Measurements from ENCODE around the gene ITGA6.
"Not testable (repeated sequence)": the region's sequence is repeated elsewhere in the genome, so short reads cannot be mapped to it uniquely, and the experiment has no call there.

Gene ITGA6

DNA sequence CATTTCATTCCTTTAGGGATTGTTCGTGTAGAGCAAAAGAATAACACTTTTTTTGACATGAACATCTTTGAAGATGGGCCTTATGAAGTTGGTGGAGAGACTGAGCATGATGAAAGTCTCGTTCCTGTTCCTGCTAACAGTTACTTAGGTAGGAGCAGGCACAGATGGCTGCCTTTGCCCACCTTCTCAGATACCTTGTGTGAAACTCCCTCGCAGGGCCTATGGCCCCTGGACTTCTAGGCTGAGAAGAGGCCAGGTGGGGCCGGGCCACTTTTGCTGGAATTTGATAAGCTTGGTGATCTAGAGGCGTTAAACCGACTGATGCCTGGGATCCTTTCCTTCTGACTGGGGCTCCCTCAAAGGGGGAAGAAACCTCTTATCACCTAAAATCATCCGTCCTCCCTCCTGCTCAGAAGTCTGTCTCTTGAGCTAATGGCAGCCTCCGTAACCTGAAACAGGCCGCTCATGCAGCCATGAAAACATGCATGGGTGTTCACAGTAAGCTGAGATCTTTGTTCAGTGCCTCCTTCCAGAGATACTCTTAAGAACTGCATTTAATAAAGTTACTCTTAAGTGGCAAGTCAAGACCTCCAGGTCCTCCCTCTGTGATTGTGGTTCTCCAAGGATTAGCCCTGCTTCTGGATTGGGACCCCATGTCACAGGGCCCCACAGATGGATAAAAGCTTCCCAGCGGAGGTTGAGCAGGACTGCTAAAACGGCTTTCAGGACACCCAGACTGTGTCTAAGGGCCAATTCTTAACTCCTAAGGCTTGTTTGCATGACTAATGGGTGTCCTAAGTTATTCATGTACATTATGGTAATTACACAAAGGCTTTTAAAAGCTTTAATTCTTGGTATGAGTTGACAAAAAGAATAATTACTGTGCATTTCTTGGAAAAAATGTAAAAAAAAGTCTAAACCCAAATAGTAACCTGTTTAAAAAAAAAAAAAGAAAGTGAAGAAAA lies 43.9 kb downstream of the ITGA6 start:
- DNase-seq: no peak

DNA sequence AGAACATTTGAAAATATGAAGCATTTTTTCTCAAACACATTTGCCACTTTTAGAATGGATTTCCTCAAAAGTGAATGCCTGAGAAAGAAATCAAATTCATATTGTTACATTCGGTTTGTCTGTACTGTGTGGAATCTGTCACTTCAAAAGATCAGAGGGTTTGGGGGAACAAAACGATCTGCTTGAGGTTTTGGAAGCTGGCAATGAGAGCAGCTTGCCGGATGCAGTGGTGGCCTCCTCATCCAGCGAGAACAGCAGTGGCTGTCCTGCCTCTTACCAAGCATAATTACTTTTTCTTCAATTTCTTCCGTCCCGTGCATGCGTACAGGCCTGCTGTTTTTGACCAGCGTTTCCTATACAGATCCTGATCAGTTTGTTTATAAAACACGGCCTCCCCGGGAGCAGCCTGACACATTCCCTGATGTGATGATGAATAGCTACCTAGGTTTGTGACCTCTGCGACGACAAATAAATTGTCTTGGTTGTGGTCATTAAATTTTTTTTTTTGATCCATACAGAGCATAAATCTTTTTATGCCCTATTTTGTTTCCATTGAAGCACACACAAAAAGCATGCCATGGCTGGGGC lies 45.2 kb downstream of the ITGA6 start:
- DNase-seq: no peak

DNA sequence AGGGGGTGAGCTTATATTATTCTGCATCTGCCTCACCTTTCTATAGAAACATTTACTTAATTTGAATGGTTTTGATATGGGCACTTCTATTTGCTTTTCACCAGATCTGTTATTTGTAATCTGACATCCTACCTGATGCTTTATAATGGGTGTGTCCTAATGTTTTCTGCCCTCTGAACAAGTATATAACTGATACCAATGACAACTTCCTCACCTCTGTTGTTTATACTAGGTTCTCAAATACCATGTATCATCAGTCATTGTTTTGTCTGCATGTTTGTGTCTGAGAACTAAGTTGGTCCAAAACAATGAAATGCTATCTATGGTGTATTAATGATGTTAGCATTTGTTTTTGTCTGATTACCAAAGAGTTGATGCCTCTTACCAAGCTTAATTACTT lies 45.8 kb downstream of the ITGA6 start:
- no peak for DNase-seq

DNA sequence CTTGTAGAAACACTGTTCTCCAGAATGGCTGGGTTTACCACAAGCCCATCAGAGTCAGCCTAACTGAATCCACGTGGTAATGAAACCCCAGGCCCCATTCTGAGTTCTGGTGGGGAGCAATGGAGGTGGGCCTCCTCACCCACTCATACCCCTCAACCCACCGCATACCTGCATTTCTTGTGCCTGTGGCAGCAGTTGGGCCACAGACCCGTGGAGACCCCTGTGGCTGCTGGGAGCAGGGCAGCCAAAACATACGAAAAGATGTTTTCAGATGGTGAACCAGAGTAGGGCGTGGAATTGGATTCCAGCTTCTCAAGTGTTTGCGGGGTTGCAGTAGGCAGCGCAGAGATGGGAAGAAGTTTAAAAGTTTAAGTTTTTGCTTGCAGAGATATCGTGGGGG lies 51.0 kb downstream of the ITGA6 start:
- no peak for DNase-seq

DNA sequence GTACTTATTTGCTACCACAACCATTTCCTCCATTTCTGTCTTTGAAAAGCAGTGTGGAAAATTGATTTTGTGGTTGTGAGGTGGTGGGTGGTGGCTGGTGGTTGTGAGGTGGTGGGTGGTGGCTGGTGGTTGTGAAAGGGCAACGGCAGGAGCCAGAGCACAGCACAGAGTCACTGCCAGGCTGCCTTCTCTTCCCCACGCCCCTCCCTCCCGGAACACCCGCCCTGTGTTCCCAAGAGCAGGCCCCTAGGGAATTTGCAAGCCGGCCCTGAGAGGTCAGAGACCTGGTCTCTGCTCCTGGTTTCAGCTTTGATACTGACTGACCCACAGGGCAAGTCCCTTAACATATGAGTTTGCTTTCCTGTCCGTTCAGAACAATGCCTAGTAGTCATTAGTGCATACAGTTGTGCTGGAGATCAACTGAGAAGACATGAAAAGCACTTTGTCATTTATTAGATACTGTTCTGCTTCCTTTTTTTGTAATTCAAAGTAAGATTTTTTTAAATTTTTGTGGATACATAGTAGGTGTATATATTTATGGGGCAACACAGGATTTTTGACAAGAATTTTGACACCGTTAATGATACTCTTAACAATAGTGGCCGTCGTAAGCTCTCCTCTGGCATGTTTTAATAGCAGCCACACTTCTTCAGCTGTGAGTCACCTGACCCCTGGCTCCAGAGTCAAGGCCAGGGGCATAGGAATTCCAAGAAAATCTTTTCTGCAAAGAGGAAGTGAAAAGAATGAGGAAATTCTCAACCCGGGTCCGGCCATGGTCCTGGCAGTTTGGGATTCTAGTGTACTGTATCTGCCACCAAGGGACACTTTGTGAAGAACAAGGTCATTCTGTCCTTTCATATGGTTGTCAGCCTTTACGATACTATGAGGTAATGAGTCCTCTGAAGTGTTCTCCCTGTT lies 53.2 kb downstream of the ITGA6 start:
- no peak for DNase-seq

DNA sequence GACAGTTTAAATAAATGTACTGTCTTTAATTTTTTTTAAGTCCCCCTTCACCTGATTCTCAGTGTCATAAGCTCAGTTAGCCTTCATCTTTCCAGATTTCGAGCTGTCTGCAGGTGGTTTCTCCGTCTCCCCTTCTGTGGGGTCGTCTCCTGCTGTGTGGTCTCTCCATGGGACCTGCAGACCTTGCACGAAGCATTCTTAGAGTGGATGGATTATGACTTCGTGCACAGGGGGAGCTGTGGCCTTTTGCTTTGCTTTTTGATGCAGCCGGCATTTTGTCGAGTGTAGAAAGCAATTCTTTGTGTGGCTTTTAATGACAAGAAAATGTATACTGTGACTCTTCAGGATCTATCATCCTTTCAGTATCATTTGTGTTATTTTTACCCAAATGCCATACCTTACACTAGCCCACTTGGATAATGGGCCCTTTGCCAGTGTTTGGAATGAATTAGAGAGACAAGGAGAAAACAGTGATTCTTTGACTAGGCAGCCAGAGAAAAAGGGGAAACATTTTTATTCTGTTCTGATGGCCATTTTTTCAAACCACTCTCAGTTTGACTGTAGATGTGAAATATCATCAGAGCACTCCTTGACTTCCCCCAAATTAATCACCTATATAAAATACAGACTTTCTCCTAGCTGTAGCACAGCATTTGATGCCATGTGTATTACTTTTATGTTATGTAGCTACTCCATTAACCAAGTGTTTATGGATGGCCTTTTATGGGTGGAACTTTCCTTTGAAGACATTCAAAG lies 54.3 kb downstream of the ITGA6 start:
- DNase-seq: no peak

DNA sequence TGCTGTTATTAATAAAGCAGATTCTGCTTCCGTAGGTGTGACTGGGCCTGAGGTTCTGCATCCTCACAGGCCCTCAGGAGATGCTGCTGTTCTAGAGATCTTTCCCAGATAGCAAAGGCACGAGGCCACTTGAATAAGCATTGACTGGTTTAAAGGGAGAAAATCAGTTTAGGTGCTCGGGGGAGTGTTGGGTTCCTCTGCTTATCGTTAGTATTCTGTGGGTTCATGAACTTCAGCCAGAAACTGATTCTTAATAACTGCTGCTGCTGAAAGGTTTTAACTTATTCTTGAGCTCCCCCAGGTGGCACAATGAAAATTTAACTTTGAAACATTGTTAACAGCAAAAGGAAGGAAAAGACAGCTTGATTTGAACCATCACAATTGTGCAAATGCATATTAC lies 56.9 kb downstream of the ITGA6 start:
- peak; percentile 16 for DNase-seq

DNA sequence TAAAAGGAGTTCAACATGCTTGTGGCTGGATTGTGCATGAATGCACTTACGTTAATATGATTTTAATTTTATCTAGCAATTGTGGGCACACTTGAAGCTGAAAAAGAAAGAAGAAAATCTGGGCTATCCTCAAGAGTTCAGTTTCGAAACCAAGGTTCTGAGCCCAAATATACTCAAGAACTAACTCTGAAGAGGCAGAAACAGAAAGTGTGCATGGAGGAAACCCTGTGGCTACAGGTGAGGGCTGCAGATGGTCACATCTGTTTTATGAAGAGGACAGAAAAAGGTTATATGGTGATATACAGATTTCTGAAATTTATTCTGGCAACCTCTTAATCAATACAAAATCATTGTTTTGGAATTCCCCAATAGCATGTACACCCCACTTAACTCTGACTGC lies 57.3 kb downstream of the ITGA6 start:
- DNase-seq: no peak

DNA sequence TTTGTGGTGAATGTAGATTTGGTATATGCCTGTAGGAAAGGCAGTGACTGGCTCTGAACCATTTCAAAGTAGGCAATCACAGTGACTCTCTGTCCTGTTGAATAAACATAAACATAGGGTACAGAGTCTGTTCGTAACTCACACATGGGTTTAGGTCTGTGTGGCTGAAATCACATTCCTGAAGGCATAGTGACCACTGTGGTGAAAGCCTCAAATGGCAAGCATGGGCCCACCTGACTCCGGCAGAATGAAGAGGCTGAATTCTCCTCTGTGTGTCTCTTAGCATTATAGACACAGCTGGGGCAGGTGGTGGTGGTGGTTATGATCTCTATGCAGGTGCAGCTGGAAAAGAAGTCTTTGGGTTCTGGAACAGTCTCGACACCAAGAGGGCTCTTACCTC lies 61.2 kb downstream of the ITGA6 start:
- no peak for DNase-seq

DNA sequence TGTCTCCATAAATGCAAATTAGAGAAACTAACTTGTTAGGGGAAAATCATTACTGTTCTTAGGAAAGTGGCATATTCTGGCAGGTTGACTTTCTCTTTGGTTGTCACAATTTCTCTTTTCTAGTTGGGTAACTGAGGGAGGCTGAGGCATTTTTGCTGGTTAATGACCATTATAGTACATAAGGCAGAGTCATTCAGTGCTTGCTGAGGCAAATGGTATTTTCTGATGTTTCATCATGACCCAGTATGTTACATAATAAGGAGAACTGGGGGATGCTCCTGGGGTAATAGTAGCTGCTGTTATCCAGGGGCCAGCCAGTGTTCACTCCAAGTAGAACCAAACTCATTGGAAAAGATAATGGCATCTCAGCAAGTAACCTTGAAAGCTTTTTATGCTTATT lies 62.3 kb downstream of the ITGA6 start:
- DNase-seq: no peak

DNA sequence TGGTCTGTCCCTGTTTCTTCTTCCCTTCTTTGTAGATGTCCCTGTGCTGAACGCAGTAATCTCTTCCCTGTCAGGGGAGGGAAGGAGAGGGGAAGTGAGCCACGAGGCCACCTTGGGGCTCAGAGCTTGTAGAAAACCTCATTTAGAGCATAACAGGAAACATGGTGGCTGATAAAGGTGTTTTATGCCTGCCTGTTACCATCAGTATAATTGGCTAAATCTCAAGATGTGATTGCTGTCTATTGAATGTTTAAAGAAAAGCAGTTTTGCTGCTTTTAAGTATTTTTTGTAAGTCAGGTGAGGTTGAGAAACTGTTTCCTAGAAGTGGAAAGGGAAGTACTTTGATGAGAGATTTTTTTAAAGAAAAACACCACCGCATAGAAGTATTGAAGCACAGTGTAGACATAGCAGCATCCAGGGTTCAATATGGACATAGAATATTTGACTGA lies 68.8 kb downstream of the ITGA6 start:
- no peak for DNase-seq

DNA sequence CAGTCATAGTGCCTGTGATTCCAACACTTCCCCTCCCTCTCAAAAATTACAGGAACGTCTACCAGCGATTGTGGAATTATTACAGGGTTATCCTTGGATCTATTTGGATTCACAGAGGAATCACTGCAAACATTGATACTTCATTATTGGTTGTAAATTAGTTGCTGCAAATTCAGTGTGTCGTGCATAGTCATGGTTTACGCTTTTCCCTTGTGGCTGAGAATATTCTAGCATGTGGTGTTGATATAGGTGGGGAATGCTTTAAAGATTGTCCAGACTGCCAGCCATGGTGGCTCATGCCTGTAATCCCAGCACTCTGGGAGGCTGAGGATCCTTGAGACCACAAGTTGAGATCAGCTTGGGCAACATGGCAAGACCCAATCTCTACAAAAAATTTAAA lies 79.8 kb downstream of the ITGA6 start:
- no peak for DNase-seq

DNA sequence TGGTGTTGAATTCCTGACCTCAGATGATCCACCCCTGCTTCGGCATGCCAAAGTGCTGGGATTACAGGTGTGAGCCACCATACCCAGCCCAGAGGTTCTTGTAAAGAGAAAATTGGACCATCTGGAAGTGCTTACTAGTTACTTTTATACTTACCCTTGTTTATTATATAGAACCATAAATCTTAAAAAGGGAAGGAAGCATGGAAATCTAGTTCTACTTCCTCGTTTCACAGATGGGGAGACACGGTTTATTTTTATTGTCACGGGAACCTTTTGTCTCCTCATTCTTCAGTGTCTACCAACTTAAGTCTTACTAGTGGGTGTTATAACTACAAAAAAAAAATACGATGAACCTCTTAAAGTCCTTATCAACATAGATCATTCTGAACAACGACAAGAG lies 82.7 kb downstream of the ITGA6 start:
- DNase-seq: no peak

DNA sequence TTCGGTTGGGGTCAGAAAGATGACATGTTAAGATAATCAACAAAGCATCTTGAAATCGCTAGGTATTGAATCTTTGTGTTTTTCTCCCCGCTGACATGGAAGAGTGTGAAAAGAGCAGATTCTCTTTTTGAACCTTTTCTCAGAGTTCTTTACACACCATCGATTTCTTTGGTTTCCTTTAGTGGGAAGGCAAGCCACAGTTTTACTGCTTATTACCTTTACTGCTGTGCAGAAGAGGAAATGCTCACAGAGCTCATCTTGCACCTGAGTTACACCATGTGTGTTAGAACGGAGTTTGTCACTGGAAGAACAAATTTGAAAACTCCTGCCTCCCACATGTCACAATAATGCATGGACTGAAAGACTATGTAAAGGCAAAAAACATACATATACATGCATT lies 83.2 kb downstream of the ITGA6 start:
- DNase-seq: no peak

DNA sequence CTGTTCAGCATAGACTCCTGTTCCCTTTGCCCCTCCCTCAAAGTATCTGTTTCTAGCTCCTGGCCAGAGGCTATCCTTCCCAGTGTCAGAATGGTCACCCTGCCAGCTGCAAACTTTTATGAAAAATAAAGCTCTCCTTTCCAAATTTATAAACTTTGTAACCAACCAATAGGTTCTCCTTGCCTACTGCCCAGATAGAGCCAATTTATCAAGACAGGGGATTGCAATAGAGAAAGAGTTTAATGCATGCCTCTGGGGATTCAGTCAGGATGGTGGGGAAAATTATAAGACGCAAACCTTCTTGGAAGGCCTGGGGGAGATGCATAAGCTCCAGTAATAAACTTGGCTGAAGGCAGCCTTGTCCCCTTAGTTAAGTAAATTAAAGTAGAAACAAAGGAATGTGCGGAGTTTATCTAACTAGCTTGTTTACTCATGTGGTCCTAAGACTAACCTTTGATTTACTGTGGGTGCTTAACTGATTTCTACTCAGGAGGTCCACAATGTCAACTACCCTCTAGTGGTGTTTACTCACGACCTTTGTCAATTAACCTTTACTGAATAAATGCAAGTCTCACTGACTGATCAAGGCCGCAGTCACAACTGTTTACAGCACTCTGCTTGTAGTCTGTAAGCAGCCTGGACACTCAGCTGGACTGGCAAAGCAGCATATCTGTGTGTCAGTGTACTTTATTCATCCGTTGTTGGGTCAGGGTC lies 85.6 kb downstream of the ITGA6 start:
- no peak for DNase-seq

DNA sequence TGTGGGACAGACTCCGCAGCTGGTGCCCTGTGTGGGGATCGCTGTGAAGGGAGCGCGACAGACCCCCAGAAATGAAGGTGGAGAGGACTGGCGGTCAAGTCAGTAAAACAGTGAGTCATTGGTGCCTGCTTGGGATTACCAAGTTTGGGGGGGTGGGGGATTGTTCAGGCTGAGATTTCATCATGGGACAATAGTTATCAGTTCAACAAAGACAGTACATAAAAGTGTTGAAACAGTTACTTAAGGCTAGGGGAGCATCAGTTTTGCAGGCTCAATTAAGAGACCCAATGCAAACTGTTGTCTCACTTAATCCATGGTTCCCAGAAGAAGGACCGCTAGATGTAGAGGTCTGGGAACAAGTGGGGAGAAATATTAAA lies 86.1 kb downstream of the ITGA6 start:
- DNase-seq: no peak

DNA sequence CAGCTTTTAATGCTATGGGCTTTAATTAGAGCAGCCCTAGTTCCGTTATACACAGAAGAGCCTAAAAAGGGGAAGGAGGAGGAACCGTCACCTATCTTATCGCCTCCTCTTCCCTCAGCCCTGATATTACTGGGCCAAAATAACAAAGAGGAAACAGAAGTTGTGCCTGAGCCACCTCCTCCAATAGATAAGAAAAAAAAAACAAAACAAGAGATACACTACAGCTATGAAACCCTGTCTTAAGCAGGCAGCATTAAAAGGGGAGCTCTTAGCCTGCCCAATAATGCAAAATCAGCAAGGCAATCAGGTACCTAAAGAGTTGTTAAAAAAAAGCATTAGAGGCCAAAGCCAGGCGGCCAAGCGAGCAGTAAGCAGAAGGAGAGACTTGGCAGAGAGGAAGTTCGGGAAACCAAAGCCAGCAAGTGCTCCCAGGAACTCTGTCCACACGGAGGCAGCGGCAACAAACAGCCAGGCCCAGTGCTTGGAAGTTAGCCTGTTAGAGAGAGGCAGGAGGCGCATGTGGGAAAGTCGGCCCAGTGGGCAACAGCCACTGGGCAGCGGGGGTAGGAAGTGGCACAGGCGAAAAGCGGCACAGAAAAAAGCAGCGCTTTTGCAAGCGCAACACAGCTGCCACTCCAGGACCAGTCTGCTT lies 86.7 kb downstream of the ITGA6 start:
- no peak for DNase-seq

DNA sequence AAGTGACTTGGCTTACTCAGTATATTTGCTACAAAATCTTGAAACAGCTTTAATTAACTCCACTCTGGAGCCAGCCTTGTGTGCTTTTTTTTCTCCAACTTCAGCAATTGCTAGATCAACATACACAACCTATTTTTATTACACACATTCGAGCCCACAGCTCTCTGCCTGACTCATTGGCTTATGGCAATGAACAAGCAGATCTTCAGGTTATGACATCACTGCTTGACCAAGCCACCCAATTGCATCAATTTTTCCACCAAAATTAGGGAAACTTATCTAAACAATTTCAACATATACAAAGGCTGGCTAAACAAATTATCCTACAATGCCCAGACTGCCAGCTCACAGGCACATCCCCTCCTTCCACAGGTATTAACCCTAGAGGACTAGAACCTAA lies 88.9 kb downstream of the ITGA6 start:
- DNase-seq: no peak

DNA sequence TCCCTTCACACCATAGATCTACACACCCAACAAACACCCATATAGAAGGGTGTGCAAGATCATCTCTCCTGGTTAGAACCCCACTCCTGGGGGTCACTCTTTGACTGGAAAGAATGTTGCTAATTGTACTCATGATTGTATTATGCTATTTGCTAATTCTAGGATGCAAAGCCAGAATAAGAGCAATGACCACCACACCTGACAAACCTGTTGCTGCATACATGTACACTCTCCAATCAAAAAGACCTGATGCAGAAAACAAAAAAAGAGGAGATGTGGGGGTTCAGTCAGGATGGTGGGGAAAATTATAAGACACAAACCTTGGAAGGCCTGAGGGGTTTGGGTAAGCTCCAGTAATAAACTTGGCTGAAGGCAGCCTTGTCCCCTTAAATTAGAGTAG lies 91.6 kb downstream of the ITGA6 start:
- no peak for DNase-seq

DNA sequence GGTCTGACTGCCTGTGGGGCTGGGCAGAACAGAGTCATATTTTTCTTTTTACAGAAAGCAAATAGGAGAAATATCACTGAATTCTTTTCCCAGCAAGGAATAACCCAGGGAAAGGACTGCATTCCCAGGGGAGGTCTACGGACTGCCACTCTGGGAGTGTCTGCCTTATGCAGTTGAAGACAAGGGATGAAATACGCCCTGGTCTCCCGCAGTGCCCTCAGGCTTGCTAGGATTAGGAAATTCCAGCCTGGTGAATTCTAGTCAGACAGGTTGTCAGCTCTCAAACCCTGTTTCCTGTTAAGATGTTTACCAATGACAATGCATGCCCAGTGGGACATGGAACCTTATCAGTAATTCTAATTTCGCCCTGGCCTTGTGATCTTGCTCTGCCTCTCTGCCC lies 98.2 kb downstream of the ITGA6 start:
- DNase-seq: no peak

DNA sequence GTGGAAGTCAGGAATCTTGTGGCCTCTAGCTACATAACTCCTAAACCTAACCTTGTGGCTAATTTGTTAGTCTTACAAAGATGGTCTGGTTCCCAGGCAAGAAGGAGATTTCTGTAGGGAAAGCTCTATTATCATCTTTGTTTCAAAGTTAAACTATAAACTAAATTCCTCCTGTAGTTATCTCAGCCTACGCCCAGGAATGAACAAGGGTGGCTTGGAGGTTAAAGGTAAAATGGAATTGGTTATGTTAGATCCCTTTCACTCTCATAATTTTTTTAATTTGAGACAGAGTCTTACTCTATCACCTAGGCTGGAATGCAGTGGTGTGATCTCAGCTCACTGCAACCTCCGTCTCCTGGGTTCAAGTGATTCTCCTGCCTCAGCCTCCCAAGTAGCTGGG lies 103.9 kb downstream of the ITGA6 start:
- no peak for DNase-seq

DNA sequence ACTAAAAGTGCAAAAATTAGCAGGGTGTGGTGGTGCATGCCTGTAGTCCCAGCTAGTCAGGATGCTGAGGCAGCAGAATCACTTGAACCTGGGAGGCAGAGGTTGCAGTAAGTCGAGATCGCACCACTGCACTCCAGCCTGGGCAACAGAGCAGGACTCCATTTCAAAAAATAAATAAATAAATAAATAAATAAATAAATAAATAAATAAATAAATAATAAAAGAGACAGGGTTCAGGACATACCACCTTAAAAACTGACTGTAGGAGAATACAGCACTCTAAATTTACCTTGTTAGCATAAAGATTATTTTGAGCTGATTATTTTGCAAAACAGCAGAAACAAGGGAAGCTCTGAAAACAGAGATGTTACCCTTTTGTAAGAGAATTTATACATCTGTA lies 105.1 kb downstream of the ITGA6 start:
- DNase-seq: not testable (repeated sequence)
